RPMI8226 (cell line): ENCODE results near the gene SMIM34.

ENCODE experiments used
- DNase-seq: peaks from one replicate; pipeline ENCODE4 v3.0.0-alpha.2; 2015

Gene SMIM34

DNA sequence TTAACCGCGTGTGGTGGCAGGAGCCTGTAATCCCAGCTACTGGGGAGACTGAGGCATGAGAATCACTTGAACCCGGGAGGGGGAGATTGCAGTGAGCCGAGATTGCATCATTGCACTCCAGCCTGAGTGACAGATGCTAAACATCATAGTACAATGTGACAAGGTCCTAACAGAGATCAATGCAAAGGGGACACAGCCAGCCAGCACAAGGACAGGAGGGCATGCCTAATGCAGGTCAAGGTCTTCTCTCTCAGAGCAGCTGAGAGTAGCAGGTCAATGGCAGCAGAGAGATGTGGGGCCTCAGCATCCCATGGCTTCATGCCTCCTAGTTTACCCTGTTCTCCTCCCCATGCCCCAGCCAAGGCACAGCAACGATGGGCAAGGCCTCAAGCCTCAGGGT, 51.4 kb downstream of the SMIM34 start:
- no peak for DNase-seq

DNA sequence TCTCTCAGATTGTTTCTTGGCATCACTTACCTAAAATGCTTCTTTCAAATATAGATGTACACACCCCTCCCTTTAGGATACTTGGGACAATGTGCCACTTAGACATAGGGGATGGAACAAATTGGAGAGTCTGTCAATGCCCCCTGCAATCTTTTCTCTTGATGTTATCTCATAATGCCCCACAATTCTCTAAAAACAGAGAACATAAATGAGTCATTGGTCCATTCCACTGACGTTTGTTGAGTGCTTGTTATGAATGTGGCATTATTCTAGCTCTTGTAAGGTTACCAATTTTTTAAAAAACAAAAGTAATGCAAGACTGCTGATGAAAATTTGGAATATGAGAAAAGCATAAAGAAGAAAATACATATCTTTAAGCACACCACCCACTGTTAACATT, 54.0 kb downstream of the SMIM34 start:
- no peak for DNase-seq
